GM12878 (cell line): ENCODE measurements around the gene MAGED1. TPM values are rescaled to one million over a fixed set of nuclear protein-coding genes. Genes with fewer than 3 reads are reported as not detected.
"Not testable (repeated sequence)": the region's sequence is repeated elsewhere in the genome, so short reads cannot be mapped to it uniquely, and the experiment has no call there.

Experiments
- ATAC-seq: fragments of 200-7000 bp; cut with Tn5 transposase; 3 replicates; pipeline ENCODE4 v1.9.1; 2020; ENCODE audit warnings: mild to moderate bottlenecking, moderate library complexity
- BruUV-seq: library from RNA; stranded (reverse); fragments of 400-500 nt; replicated peaks from 2 replicates; lab custom pipeline; 2021; lab: Mats Ljungman, UMichigan
- CTCF ChIA-PET: fragments of 300-600 bp; sonication (Branson Sonifier 250); formaldehyde crosslinking; extraction: SDS; loops from one replicate; lab custom pipeline; 2021; ENCODE audit warnings: inconsistent platforms; lab: Yijun Ruan, JAX
- POLR2A ChIA-PET: fragments of 350-600 bp; formaldehyde crosslinking; extraction: SDS; loops from one replicate; lab custom pipeline; 2021; ENCODE audit warnings: inconsistent platforms; lab: Charles Lee
- RAD21 ChIA-PET: fragments of 300-600 bp; sonication (Branson Sonifier 250); formaldehyde crosslinking; loops from one replicate; lab custom pipeline; 2023; ENCODE audit warnings: antibody characterized with exemption; ENCODE audit not compliant: unreplicated experiment; lab: Charles Lee
- SMC1A ChIA-PET: fragments of 300-600 bp; sonication (Branson Sonifier 250); formaldehyde crosslinking; loops from one replicate; lab custom pipeline; 2023; ENCODE audit not compliant: unreplicated experiment, uncharacterized antibody; lab: Charles Lee
- DNase-seq: peaks from one replicate; pipeline ENCODE4 v3.0.0-alpha.2; 2011; ENCODE audit warnings: low read depth, low spot score
- FAIRE-seq: peaks from 3 replicates; lab custom pipeline; 2011; peaks lifted over from hg19 to GRCh38; lab: Jason Lieb, UNC
- H2AFZ ChIP-seq: 2 replicates; pipeline ENCODE4 v1.6.0; 2011; ENCODE audit warnings: low read depth, low read length, control low read depth; ENCODE audit not compliant: control insufficient read depth
- H3K27ac ChIP-seq: 2 replicates; pipeline ENCODE4 v1.5.1; 2011; ENCODE audit warnings: control low read depth; ENCODE audit not compliant: control insufficient read depth, insufficient read depth
- H3K27me3 ChIP-seq, 2 experiments: replicated peaks in 1 of 2; 2 replicates each; pipeline versions ENCODE4 v1.6.0 to v1.6.1; 2011; ENCODE audit warnings: low read length in 1 of 2; ENCODE audit not compliant: control insufficient read depth in 2 of 2, insufficient read depth in 2 of 2
- H3K36me3 ChIP-seq, 2 experiments: 2 replicates each; pipeline ENCODE4 v1.5.1; 2011; ENCODE audit warnings: low read length in 1 of 2; ENCODE audit not compliant: control insufficient read depth in 2 of 2, insufficient read depth in 2 of 2
- H3K4me1 ChIP-seq: 2 replicates; pipeline ENCODE4 v1.6.1; 2011; ENCODE audit warnings: mild to moderate bottlenecking, low read length, moderate library complexity, mixed read lengths; ENCODE audit not compliant: control insufficient read depth, insufficient read depth
- H3K4me2 ChIP-seq: 2 replicates; pipeline ENCODE4 v1.6.0; 2011; ENCODE audit warnings: control low read depth; ENCODE audit not compliant: control insufficient read depth, insufficient read depth
- H3K4me3 ChIP-seq: fragments of 200-600 bp; sonication (generic); 2 replicates; pipeline ENCODE4 v1.5.1; 2016
- H3K79me2 ChIP-seq: 2 replicates; pipeline ENCODE4 v1.6.0; 2011; ENCODE audit warnings: low read length; ENCODE audit not compliant: control insufficient read depth, insufficient read depth
- H3K9ac ChIP-seq: 2 replicates; pipeline ENCODE4 v1.8.0; 2011; ENCODE audit warnings: low read length, control low read depth, mixed read lengths; ENCODE audit not compliant: control insufficient read depth, insufficient read depth
- H3K9me3 ChIP-seq: replicated peaks from 3 replicates; pipeline ENCODE4 v1.5.1; 2011; ENCODE audit warnings: mild to moderate bottlenecking, low read length; ENCODE audit not compliant: control insufficient read depth, insufficient read depth
- H4K20me1 ChIP-seq: 2 replicates; pipeline ENCODE4 v1.6.0; 2011; ENCODE audit not compliant: control insufficient read depth, insufficient read depth
- BCL3 ChIP-seq: IDR thresholded peaks from 2 replicates; pipeline ENCODE4 v1.6.1; 2011; ENCODE audit warnings: borderline replicate concordance, low read depth, mild to moderate bottlenecking, moderate library complexity, low read length; ENCODE audit not compliant: insufficient read depth, poor library complexity, severe bottlenecking
- BHLHE40 ChIP-seq, 2 experiments: fragments of 450-650 bp in 1 of 2; IDR thresholded peaks; 2 replicates each; pipeline ENCODE4 v1.6.1; 2011 to 2017; ENCODE audit warnings: low read depth in 2 of 2, borderline replicate concordance in 1 of 2, improper control_type of control experiment in 1 of 2, low read length in 1 of 2, mild to moderate bottlenecking in 1 of 2
- EGR1 ChIP-seq, 2 experiments: IDR thresholded peaks; 1 replicate in 1 of 2; 2 replicates in 1 of 2; pipeline ENCODE4 v1.6.1; 2011 to 2012; ENCODE audit warnings: low read depth in 2 of 2, low read length in 2 of 2, borderline replicate concordance in 1 of 2, mild to moderate bottlenecking in 1 of 2, moderate library complexity in 1 of 2
- HDAC6 ChIP-seq: fragments of 200-600 bp; sonication (generic); IDR thresholded peaks from one replicate; pipeline ENCODE4 v1.8.0; 2017; ENCODE audit warnings: antibody characterized with exemption; ENCODE audit not compliant: unreplicated experiment
- MEF2A ChIP-seq: IDR thresholded peaks from 2 replicates; pipeline ENCODE4 v1.6.1; 2011; ENCODE audit warnings: low read depth, mild to moderate bottlenecking, low read length, moderate library complexity; ENCODE audit not compliant: insufficient read depth
- POLR2AphosphoS2 ChIP-seq: IDR thresholded peaks from 2 replicates; pipeline ENCODE4 v1.6.1; 2011; ENCODE audit warnings: low read depth, mild to moderate bottlenecking, low read length, improper control_type of control experiment, moderate library complexity
- ZBTB40 ChIP-seq: fragments of 450-650 bp; IDR thresholded peaks from 2 replicates; pipeline ENCODE4 v1.6.1; 2016; ENCODE audit warnings: mild to moderate bottlenecking, moderate library complexity, borderline replicate concordance
- WGBS: methylation state at CpG from one replicate; pipeline ENCODE4 v1.1.6; 2016; ENCODE audit warnings: low lambda C conversion rate; ENCODE audit not compliant: insufficient replicate concordance, insufficient coverage; ENCODE audit errors: missing lambda C conversion rate; 5-methylcytosine and 5-hydroxymethylcytosine counted together
- in situ Hi-C: fragments of 300-500 bp; cut with MboI; formaldehyde crosslinking; loops from 9 replicates; pipeline ENCODE4 v1.14.3; 2018; ENCODE audit warnings: mixed read lengths
- intact Hi-C: fragments of 100-400 bp; cut with micrococcal nuclease; formaldehyde crosslinking; loops from one replicate; pipeline ENCODE4 v1.14.2; 2022; ENCODE audit not compliant: unreplicated experiment
- polyA plus RNA-seq, 11 experiments: library from polyadenylated mRNA; depleted of rRNA in 4 of 11; unstranded in 6 of 11; stranded (reverse) in 5 of 11; fragments of >200 nt; fragmentation: Nextera tagmentation in 4 of 11; fragmentation: Illumina TruSeq in 1 of 11; extraction: Ambion mirVana in 4 of 11; extraction: Trizol in 1 of 11; gene quantifications; 1 replicate in 1 of 11; 2 replicates in 10 of 11; pipeline versions ENCODE4 v1.2.1 to v1.2.3, GENCODE V29; 2011 to 2016; ENCODE audit warnings: inconsistent platforms in 2 of 11, missing spikeins in 2 of 11, low read depth in 1 of 11
- total RNA-seq, 4 experiments: library from RNA; depleted of rRNA in 3 of 4; stranded (reverse); fragments of >200 nt in 3 of 4; fragmentation: Illumina TruSeq in 1 of 4; extraction: Trizol in 1 of 4; gene quantifications; 2 replicates each; pipeline versions ENCODE4 v1.2.1 to v1.2.3, GENCODE V29; 2013 to 2021

MAGED1 gene
- total and polyA plus RNA-seq, 10 of the 15 experiments (the other 5 are each of a cell fraction or from before 2014, with no cell fraction given), result 26.3 to 149 (median 88.9) TPM

DNA sequence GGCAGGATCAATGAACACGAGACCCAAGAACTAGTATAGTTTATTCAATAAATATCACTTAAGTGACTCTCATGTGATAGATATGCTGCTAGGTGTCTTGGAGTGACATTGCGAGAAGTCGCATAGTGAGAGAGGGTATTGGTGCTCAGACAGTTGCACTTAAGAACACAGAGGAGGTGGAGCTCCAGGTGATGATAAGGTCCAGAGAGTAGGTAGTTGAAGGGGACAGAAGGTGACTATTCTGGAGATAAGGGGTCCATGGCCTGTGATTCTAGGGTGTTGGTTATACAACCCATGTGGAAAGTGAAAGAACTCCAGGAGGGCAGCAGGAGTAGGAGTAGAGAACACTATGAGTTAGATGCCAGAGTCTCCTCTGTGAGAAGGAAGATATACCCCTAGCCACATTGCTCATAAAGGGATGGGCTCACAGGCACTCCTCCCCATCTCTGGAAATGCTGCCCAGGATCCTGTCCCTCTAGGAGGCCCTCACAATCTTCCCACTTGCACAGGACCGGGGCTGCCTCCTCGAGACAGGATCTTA, 9.2 kb downstream of the MAGED1 start:
- no peaks in the 10 kb centered on the region for H3K79me2 ChIP-seq
- H2AFZ ChIP-seq, result no peak overlapping the region
- no peak overlapping the region for H3K4me2 ChIP-seq
- RAD21 ChIA-PET, result no interaction called here
- H3K4me3 ChIP-seq, result no peak overlapping the region
- H3K9ac ChIP-seq, result no peak overlapping the region
- FAIRE-seq (no peak), DNase-seq (no peak), ATAC-seq (no peak)
- 61% methylated on average over 5 of the region's 5 CpGs for WGBS
- in situ Hi-C loops, result no loop called here
- POLR2A ChIA-PET, result no interaction called here
- H3K27ac ChIP-seq, result no peak overlapping the region
- CTCF ChIA-PET, result no interaction called here
- SMC1A ChIA-PET, result no interaction called here
- BruUV-seq, result no TSS peak
- no peaks in the 10 kb centered on the region for H3K4me1 ChIP-seq
- no peaks in the 10 kb centered on the region for H3K9me3 ChIP-seq
- TF ChIP-seq MEF2A, result no peak
- TF ChIP-seq BHLHE40 (IDR thresholded peaks at IDR 0.05; ENCODE audit: borderline replicate concordance in 1 of 2, low read depth in 2 of 2, low read length in 1 of 2), result no peak
- peak; percentile 34; the same call in 1 of the 2 replicates for TF ChIP-seq POLR2AphosphoS2
- no peak for TF ChIP-seq HDAC6
- no peak for TF ChIP-seq BCL3
- TF ChIP-seq EGR1 (IDR thresholded peaks at IDR 0.05; ENCODE audit: borderline replicate concordance in 1 of 2, low read depth in 2 of 2, low read length in 2 of 2), result no peak
- TF ChIP-seq ZBTB40, result no peak
- no peaks in the 10 kb centered on the region for H4K20me1 ChIP-seq
- no peaks in the 10 kb centered on the region for H3K27me3 ChIP-seq
- intact Hi-C loops, result no loop called here
- no peaks in the 10 kb centered on the region; a peak in 2 of 4 replicates for H3K36me3 ChIP-seq

DNA sequence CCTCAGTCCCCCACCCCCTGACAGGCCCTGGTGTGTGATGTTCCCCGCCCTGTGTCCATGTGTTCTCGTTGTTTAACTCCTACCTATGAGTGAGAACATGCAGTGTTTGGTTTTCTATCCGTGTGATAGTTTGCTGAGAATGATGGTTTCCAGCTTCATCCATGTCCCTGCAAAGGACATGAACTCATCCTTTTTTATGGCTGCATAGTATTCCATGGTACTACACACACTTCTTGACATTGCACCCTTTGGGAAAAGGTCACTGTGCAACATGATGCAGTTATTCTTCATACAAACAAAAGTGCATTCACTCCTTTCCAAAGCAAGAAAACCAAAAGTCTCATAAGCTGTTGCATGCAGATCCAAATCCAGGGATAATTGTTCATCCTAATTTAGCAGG, 11.7 kb downstream of the MAGED1 start:
- DNase-seq, RAD21 ChIA-PET, H3K4me1 ChIP-seq, H4K20me1 ChIP-seq, H3K79me2 ChIP-seq, H3K9ac ChIP-seq, in situ Hi-C loops, H3K27me3 ChIP-seq, H3K27ac ChIP-seq, BruUV-seq, intact Hi-C loops, POLR2A ChIA-PET, CTCF ChIA-PET, H3K4me2 ChIP-seq, H3K4me3 ChIP-seq, H3K36me3 ChIP-seq, SMC1A ChIA-PET, H2AFZ ChIP-seq, H3K9me3 ChIP-seq, ATAC-seq, FAIRE-seq: not testable (repeated sequence)
- 57% methylated on average over 3 of the region's 3 CpGs for WGBS
